PC-9 (cell line): ENCODE measurements around the gene OR51I1. TPM values are rescaled to one million over a fixed set of nuclear protein-coding genes. Genes with fewer than 3 reads are reported as not detected.

ENCODE experiments used
- BruUV-seq: library from RNA; stranded (reverse); fragments of 400-500 nt; replicated peaks from 2 replicates; lab custom pipeline; 2021; lab: Mats Ljungman, UMichigan
- CTCF ChIA-PET: fragments of 300-600 bp; sonication (Branson Sonifier 250); formaldehyde crosslinking; loops from one replicate; lab custom pipeline; 2022; ENCODE audit warnings: antibody characterized with exemption; lab: Charles Lee
- POLR2A ChIA-PET: fragments of 300-600 bp; sonication (Branson Sonifier 250); formaldehyde crosslinking; loops from one replicate; lab custom pipeline; 2022; ENCODE audit warnings: antibody characterized with exemption; ENCODE audit not compliant: unreplicated experiment; lab: Charles Lee
- DNase-seq, 2 experiments: peaks; one replicate each; pipeline versions ENCODE4 v3.0.0 to v3.0.0-alpha.2; 2015 to 2022; ENCODE audit warnings: mixed read lengths in 1 of 2
- H2AFZ ChIP-seq: fragments of 200-600 bp; sonication (generic); 2 replicates; pipeline ENCODE4 v1.8.1; 2017; ENCODE audit warnings: antibody characterized with exemption
- H3F3A ChIP-seq: fragments of 200-600 bp; sonication (generic); 2 replicates; pipeline ENCODE4 v1.8.1; 2017; ENCODE audit warnings: antibody characterized with exemption, mild to moderate bottlenecking, low read depth; ENCODE audit not compliant: insufficient read depth
- H3K27ac ChIP-seq: fragments of 200-600 bp; sonication (generic); 2 replicates; pipeline ENCODE4 v1.6.1; 2016; ENCODE audit warnings: mixed run types
- H3K27me3 ChIP-seq: fragments of 200-600 bp; sonication (generic); 2 replicates; pipeline ENCODE4 v1.6.1; 2016; ENCODE audit warnings: low read depth, mixed run types; ENCODE audit not compliant: insufficient read depth
- H3K36me3 ChIP-seq: fragments of 200-600 bp; sonication (generic); 2 replicates; pipeline ENCODE4 v1.6.1; 2016; ENCODE audit warnings: low read depth, mixed run types
- H3K4me1 ChIP-seq: fragments of 200-600 bp; sonication (generic); replicated peaks from 2 replicates; pipeline ENCODE4 v1.6.1; 2016; ENCODE audit warnings: mixed run types; ENCODE audit not compliant: insufficient read depth
- H3K4me2 ChIP-seq: fragments of 200-600 bp; sonication (generic); 2 replicates; pipeline ENCODE4 v1.6.1; 2017; ENCODE audit warnings: mixed run types
- H3K4me3 ChIP-seq: fragments of 200-600 bp; sonication (generic); 2 replicates; pipeline ENCODE4 v1.6.1; 2016; ENCODE audit warnings: mixed run types
- H3K79me2 ChIP-seq: fragments of 200-600 bp; sonication (generic); 2 replicates; pipeline ENCODE4 v1.6.1; 2017; ENCODE audit warnings: low read depth, mixed run types
- H3K9me2 ChIP-seq: fragments of 200-600 bp; sonication (generic); 2 replicates; pipeline ENCODE4 v1.8.1; 2017; ENCODE audit warnings: mild to moderate bottlenecking; ENCODE audit not compliant: insufficient read depth
- H3K9me3 ChIP-seq: fragments of 200-600 bp; sonication (generic); 2 replicates; pipeline ENCODE4 v1.8.1; 2016; ENCODE audit warnings: low read depth; ENCODE audit not compliant: insufficient read depth
- H4K20me1 ChIP-seq: fragments of 200-600 bp; sonication (generic); 2 replicates; pipeline ENCODE4 v1.8.1; 2017; ENCODE audit not compliant: insufficient read depth
- CTCF ChIP-seq: fragments of 200-600 bp; sonication (generic); conservative IDR thresholded peaks from 2 replicates; pipeline ENCODE4 v1.6.1; 2017; ENCODE audit warnings: mixed run types, antibody characterized with exemption, mild to moderate bottlenecking, moderate library complexity
- EZH2 ChIP-seq: fragments of 200-600 bp; sonication (generic); IDR thresholded peaks from 2 replicates; pipeline ENCODE4 v1.8.0; 2017; ENCODE audit warnings: antibody characterized with exemption, low read depth
- intact Hi-C: fragments of 100-400 bp; cut with micrococcal nuclease; formaldehyde crosslinking; loops from one replicate; pipeline ENCODE4 v1.10.0; 2022; ENCODE audit not compliant: unreplicated experiment
- total RNA-seq: library from RNA; stranded (reverse); gene quantifications from 2 replicates; pipeline ENCODE4 v1.2.3, GENCODE V29; 2021

The OR51I1 gene
- total RNA-seq, 1 experiment from 2014 or later = not detected

GRCh38 chr11:5443835-5444393 lies 2.6 kb upstream of the OR51I1 start:
- DNase-seq = no peak
- H3K27ac ChIP-seq = no peak overlapping the region
- H3F3A ChIP-seq = no peaks in the 10 kb centered on the region
- no peaks in the 10 kb centered on the region for H3K9me3 ChIP-seq
- no peaks in the 10 kb centered on the region for H3K4me1 ChIP-seq
- no peak overlapping the region for H2AFZ ChIP-seq
- H4K20me1 ChIP-seq = no peaks in the 10 kb centered on the region
- no peak overlapping the region for H3K4me2 ChIP-seq
- intact Hi-C loops = no loop called here
- H3K79me2 ChIP-seq = no peaks in the 10 kb centered on the region
- BruUV-seq = no TSS peak
- ChIA-PET CTCF (no interaction called here), POLR2A (no interaction called here)
- no peaks in the 10 kb centered on the region for H3K9me2 ChIP-seq
- no peaks in the 10 kb centered on the region for H3K27me3 ChIP-seq
- no peak overlapping the region for H3K4me3 ChIP-seq
- H3K36me3 ChIP-seq = no peaks in the 10 kb centered on the region
- TF ChIP-seq CTCF (no peak), EZH2 (no peak)

- Histone ChIP-seq H3K79me2 (no peaks in the 10 kb centered on the region), H4K20me1 (no peaks in the 10 kb centered on the region), H3F3A (no peaks in the 10 kb centered on the region), H2AFZ (no peak overlapping the region), H3K4me2 (no peak overlapping the region), H3K4me3 (no peak overlapping the region), H3K4me1 (no peaks in the 10 kb centered on the region), H3K27ac (no peak overlapping the region), H3K27me3 (no peaks in the 10 kb centered on the region), H3K9me2 (no peaks in the 10 kb centered on the region), H3K9me3 (no peaks in the 10 kb centered on the region), H3K36me3 (no peaks in the 10 kb centered on the region)
- DNase-seq = no peak
- no TSS peak for BruUV-seq
- ChIA-PET POLR2A (no interaction called here), CTCF (no interaction called here)
- intact Hi-C loops = no loop called here
- no peak for TF ChIP-seq EZH2
- TF ChIP-seq CTCF = no peak
Observed at GRCh38 chr11:5423131-5423530, 18.2 kb downstream of the OR51I1 start.

GRCh38 chr11:5421811-5422210 lies 19.5 kb downstream of the OR51I1 start, which contains the start of gene OR51Q1:
Gene OR51Q1 (plus strand): TSS chr11:5422111. CDS start chr11:5422201, 90 bp downstream.
- Histone ChIP-seq H3K4me2 (no peak within 1 kb of the TSS), H3K9me3 (no peaks in the 10 kb centered on the region), H3K9me2 (no peaks in the 10 kb centered on the region), H3K27me3 (no peaks in the 10 kb centered on the region), H3K27ac (no peak within 1 kb of the TSS), H4K20me1 (no peaks in the 10 kb centered on the region), H2AFZ (no peak within 1 kb of the TSS), H3F3A (no peaks in the 10 kb centered on the region), H3K79me2 (no peaks in the 10 kb centered on the region), H3K36me3 (no peaks in the 10 kb centered on the region), H3K4me3 (no peak within 1 kb of the TSS), H3K4me1 (no peaks in the 10 kb centered on the region)
- no peak for TF ChIP-seq EZH2
- TF ChIP-seq CTCF = no peak
- DNase-seq = no peak
- BruUV-seq = no TSS peak
- ChIA-PET POLR2A (no interaction called here), CTCF (no interaction called here)
- intact Hi-C loops = no loop called here
